Loucy (cell line): ENCODE measurements around the gene SHCBP1L.

Experiments used
- H2AFZ ChIP-seq: fragments of 200-600 bp; sonication (generic); 2 replicates; pipeline ENCODE4 v1.6.0; 2016; ENCODE audit warnings: antibody characterized with exemption, mild to moderate bottlenecking, low read length, moderate library complexity
- H3F3A ChIP-seq: fragments of 200-600 bp; 2 replicates; pipeline ENCODE4 v1.6.0; 2016; ENCODE audit warnings: antibody characterized with exemption, low read depth, mild to moderate bottlenecking
- H3K27me3 ChIP-seq: fragments of 200-600 bp; sonication (generic); 2 replicates; pipeline ENCODE4 v1.6.1; 2014; ENCODE audit warnings: low read length, mild to moderate bottlenecking; ENCODE audit not compliant: insufficient read depth, poor library complexity, severe bottlenecking
- H3K36me3 ChIP-seq: fragments of 200-600 bp; sonication (generic); 2 replicates; pipeline ENCODE4 v1.6.1; 2016; ENCODE audit warnings: low read length; ENCODE audit not compliant: insufficient read depth
- H3K4me1 ChIP-seq: fragments of 200-600 bp; sonication (generic); 2 replicates; pipeline ENCODE4 v1.5.1; 2014; ENCODE audit warnings: low read length, mild to moderate bottlenecking; ENCODE audit not compliant: insufficient read depth, poor library complexity, severe bottlenecking
- H3K4me2 ChIP-seq: fragments of 200-600 bp; sonication (generic); 2 replicates; pipeline ENCODE4 v1.6.0; 2014; ENCODE audit warnings: antibody characterized with exemption, low read length, low read depth, mild to moderate bottlenecking; ENCODE audit not compliant: poor library complexity, severe bottlenecking
- H3K4me3 ChIP-seq: fragments of 200-600 bp; sonication (generic); 2 replicates; pipeline ENCODE4 v1.5.1; 2014; ENCODE audit warnings: low read length, mild to moderate bottlenecking, mixed read lengths; ENCODE audit not compliant: poor library complexity, severe bottlenecking
- H3K79me2 ChIP-seq: fragments of 200-600 bp; sonication (generic); 2 replicates; pipeline ENCODE4 v1.6.1; 2014; ENCODE audit warnings: low read length; ENCODE audit not compliant: insufficient read depth
- H3K9ac ChIP-seq: fragments of 200-600 bp; sonication (generic); 2 replicates; pipeline ENCODE4 v1.6.0; 2014; ENCODE audit warnings: mild to moderate bottlenecking, low read depth, low read length, moderate library complexity; ENCODE audit not compliant: poor library complexity, severe bottlenecking
- H3K9me2 ChIP-seq: fragments of 200-600 bp; sonication (generic); replicated peaks from 2 replicates; pipeline ENCODE4 v1.6.1; 2016; ENCODE audit warnings: low read depth, low read length, mixed read lengths
- H3K9me3 ChIP-seq: fragments of 200-600 bp; sonication (generic); 2 replicates; pipeline ENCODE4 v1.6.1; 2014; ENCODE audit warnings: mild to moderate bottlenecking, antibody characterized with exemption, low read length, low read depth; ENCODE audit not compliant: insufficient read depth
- H4K20me1 ChIP-seq: fragments of 200-600 bp; sonication (generic); 2 replicates; pipeline ENCODE4 v1.6.0; 2014; ENCODE audit warnings: antibody characterized with exemption, low read length, mild to moderate bottlenecking; ENCODE audit not compliant: insufficient read depth, poor library complexity, severe bottlenecking
- CTCF ChIP-seq: fragments of 200-600 bp; sonication (generic); conservative IDR thresholded peaks from 2 replicates; pipeline ENCODE4 v1.5.1; 2014; ENCODE audit warnings: mild to moderate bottlenecking, antibody characterized with exemption, low read length
- EZH2phosphoT487 ChIP-seq: fragments of 200-600 bp; IDR thresholded peaks from 2 replicates; pipeline ENCODE4 v1.6.1; 2018; ENCODE audit warnings: antibody characterized with exemption, mild to moderate bottlenecking, moderate library complexity, borderline replicate concordance

Gene SHCBP1L

GRCh38 chr1:182952677-182953444 lies at the start of gene SHCBP1L:
SHCBP1L (minus strand) TSS chr1:182953166; CDS start chr1:182953133, 33 bp downstream.
- H3K4me1 ChIP-seq = no peaks in the 10 kb centered on the region
- H3K9ac ChIP-seq = no peak within 1 kb of the TSS
- no peaks in the 10 kb centered on the region for H3K9me3 ChIP-seq
- no peaks in the 10 kb centered on the region for H3K36me3 ChIP-seq
- no peak for TF ChIP-seq CTCF
- TF ChIP-seq EZH2phosphoT487 = no peak
- no peak within 1 kb of the TSS for H3K4me3 ChIP-seq
- H3F3A ChIP-seq = no peaks in the 10 kb centered on the region
- H2AFZ ChIP-seq = no peak within 1 kb of the TSS
- no peaks in the 10 kb centered on the region for H4K20me1 ChIP-seq
- no peaks in the 10 kb centered on the region for H3K27me3 ChIP-seq
- no peaks in the 10 kb centered on the region for H3K79me2 ChIP-seq
- H3K4me2 ChIP-seq = no peak within 1 kb of the TSS
- H3K9me2 ChIP-seq = no peaks in the 10 kb centered on the region

- no peak overlapping the region for H2AFZ ChIP-seq
- 0 out of 2 replicates have a peak, but pooled peaks cover 2% of the 10 kb centered on the region for H3F3A ChIP-seq
- no peak overlapping the region for H3K4me2 ChIP-seq
- H3K4me3 ChIP-seq = no peak overlapping the region
- no peaks in the 10 kb centered on the region for H3K79me2 ChIP-seq
- no peaks in the 10 kb centered on the region for H3K27me3 ChIP-seq
- H3K9me3 ChIP-seq = no peaks in the 10 kb centered on the region
- no peaks in the 10 kb centered on the region for H4K20me1 ChIP-seq
- peaks cover 2% of the 10 kb centered on the region for H3K4me1 ChIP-seq
- no peak overlapping the region for H3K9ac ChIP-seq
- no peak for TF ChIP-seq CTCF
- no peak for TF ChIP-seq EZH2phosphoT487
- no peaks in the 10 kb centered on the region for H3K36me3 ChIP-seq
- H3K9me2 ChIP-seq = no peaks in the 10 kb centered on the region
Observed at GRCh38 chr1:183002267-183002666, 49.3 kb upstream of the SHCBP1L start.

DNA sequence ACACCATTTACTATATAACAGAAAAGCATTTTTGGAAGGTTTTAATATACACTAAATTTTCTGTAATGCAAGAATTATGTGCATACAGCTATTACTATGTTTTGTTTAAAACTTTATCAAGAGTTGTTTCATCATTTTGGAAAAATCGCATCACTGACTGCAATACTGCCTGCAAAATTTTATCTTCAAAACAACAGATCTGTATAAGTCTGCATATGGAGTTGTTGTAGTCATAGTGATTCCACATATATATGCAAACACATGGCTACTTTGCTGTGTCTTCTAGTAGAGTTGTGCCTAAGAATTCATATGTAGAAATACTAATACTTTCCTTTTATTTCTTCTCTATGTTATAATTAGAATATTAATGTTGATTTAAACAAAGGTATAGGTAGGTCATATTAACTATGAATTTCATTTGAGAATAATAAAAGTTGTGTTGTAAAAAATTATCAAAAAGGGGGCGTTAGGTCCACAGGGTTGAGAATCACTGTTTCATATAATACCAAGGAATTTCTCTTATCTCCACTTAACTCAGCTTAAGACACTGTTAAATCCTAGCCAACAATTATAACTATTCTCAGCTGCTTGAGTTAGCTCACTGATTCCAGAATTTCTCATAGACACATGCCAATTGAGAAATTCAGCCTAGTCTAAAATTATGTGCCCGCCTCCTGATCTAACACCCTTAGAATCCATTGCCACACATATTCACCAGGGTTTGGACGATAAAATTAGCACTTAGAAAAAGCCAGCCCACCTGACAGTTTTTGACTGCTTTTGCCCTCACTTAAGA lies 47.4 kb upstream of the SHCBP1L start:
- Histone ChIP-seq H3K9me2 (no peaks in the 10 kb centered on the region), H3K4me3 (no peak overlapping the region), H3K27me3 (no peaks in the 10 kb centered on the region), H3K79me2 (no peaks in the 10 kb centered on the region), H3F3A (peaks cover 11% of the 10 kb centered on the region; the same call in 1 of the 2 replicates), H3K9ac (no peak overlapping the region), H3K9me3 (no peaks in the 10 kb centered on the region), H2AFZ (no peak overlapping the region), H3K4me1 (peaks cover 21% of the 10 kb centered on the region), H3K4me2 (no peak overlapping the region), H4K20me1 (no peaks in the 10 kb centered on the region), H3K36me3 (no peaks in the 10 kb centered on the region)
- TF ChIP-seq EZH2phosphoT487 (no peak), CTCF (no peak)
